ENCODE data around the gene OR7C2. TPM values are rescaled to one million over a fixed set of nuclear protein-coding genes. Genes with fewer than 3 reads are reported as not detected.
"Not testable (repeated sequence)": the region's sequence is repeated elsewhere in the genome, so short reads cannot be mapped to it uniquely, and the experiment has no call there.

Gene OR7C2
- total RNA-seq, 1 experiment from 2014 or later, result not detected

DNA sequence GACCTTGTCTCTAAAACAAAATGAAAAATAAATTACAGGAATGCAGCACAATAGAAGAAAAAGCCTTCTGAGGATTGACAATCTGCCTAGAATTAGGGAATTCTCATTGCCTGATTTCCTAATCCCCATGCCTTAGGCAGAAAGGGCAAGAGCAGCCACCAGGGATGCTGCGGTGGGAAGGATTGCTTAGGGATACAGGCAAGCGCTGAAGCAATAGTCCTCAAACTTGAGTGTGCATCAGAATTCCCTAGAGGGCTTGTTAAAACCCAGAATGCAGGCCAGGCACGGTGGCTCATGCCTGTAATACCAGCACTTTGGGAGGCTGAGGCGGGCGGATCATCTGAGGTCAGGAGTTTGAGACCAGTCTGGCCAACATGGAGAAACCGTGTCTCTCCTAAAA, 1.0 kb upstream of the OR7C2 start:
- H3K9me3 ChIP-seq (ENCODE audit: low read depth, low read length, poor library complexity, severe bottlenecking), result no peaks in the 10 kb centered on the region
- TF ChIP-seq, protein P1, sequence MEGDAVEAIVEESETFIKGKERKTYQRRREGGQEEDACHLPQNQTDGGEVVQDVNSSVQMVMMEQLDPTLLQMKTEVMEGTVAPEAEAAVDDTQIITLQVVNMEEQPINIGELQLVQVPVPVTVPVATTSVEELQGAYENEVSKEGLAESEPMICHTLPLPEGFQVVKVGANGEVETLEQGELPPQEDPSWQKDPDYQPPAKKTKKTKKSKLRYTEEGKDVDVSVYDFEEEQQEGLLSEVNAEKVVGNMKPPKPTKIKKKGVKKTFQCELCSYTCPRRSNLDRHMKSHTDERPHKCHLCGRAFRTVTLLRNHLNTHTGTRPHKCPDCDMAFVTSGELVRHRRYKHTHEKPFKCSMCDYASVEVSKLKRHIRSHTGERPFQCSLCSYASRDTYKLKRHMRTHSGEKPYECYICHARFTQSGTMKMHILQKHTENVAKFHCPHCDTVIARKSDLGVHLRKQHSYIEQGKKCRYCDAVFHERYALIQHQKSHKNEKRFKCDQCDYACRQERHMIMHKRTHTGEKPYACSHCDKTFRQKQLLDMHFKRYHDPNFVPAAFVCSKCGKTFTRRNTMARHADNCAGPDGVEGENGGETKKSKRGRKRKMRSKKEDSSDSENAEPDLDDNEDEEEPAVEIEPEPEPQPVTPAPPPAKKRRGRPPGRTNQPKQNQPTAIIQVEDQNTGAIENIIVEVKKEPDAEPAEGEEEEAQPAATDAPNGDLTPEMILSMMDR (conservative IDR thresholded peaks at IDR 0.05; ENCODE audit: low read depth, low read length), result no peak
- no peak for TF ChIP-seq EZH2 (IDR thresholded peaks at IDR 0.05; ENCODE audit: borderline replicate concordance, low read depth, low read length, poor library complexity, severe bottlenecking)
- H3K36me3 ChIP-seq (ENCODE audit: insufficient read depth, low read length, poor library complexity, severe bottlenecking), result no peaks in the 10 kb centered on the region
- DNase-seq (ENCODE audit: low spot score), result no peak
- peaks cover 21% of the 10 kb centered on the region for H3K27me3 ChIP-seq (replicated peaks; ENCODE audit: insufficient read depth, low read depth, low read length, poor library complexity)
- no TSS peak for BruUV-seq (replicated peaks)
- H3K4me3 ChIP-seq (ENCODE audit: low read depth, low read length, poor library complexity, severe bottlenecking), result no peak overlapping the region
- H3K4me1 ChIP-seq (ENCODE audit: insufficient read depth, low read length, poor library complexity, severe bottlenecking), result no peaks in the 10 kb centered on the region
- ChIA-PET POLR2A (ENCODE audit: low non-redundant PET) (no interaction called here), CTCF (no interaction called here)
- intact Hi-C loops (cut with micrococcal nuclease; ENCODE audit: unreplicated experiment), result no loop called here
- no peak overlapping the region for H3K27ac ChIP-seq (ENCODE audit: low read depth, low read length, poor library complexity, severe bottlenecking)

DNA sequence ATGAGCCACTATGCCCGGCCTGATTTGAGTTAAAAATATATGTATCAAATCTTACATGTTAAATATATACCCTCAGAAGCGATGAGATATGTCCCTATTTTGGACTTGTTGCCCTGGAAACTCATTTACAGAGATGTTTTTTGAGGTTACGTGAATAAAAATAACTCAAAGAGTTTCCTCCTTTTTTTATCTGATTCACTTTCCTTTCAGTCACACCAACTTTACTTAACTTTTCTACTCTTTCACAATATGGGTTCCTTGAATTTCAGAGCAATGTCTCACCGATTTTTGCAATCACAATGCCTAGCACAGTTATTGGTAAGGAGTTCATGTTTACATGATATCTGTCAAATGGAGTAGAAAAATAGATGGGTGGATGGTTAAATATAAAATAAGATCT, 2.3 kb downstream of the OR7C2 start:
- no peaks in the 10 kb centered on the region for H3K4me1 ChIP-seq (ENCODE audit: insufficient read depth, low read length, poor library complexity, severe bottlenecking)
- H3K27me3 ChIP-seq (replicated peaks; ENCODE audit: insufficient read depth, low read depth, low read length, poor library complexity), result peaks cover 19% of the 10 kb centered on the region
- no peaks in the 10 kb centered on the region for H3K9me3 ChIP-seq (ENCODE audit: low read depth, low read length, poor library complexity, severe bottlenecking)
- H3K4me3 ChIP-seq (ENCODE audit: low read depth, low read length, poor library complexity, severe bottlenecking), result no peak overlapping the region
- ChIA-PET CTCF (no interaction called here), POLR2A (ENCODE audit: low non-redundant PET) (no interaction called here)
- intact Hi-C loops (cut with micrococcal nuclease; ENCODE audit: unreplicated experiment), result no loop called here
- BruUV-seq (replicated peaks), result no TSS peak
- H3K27ac ChIP-seq (ENCODE audit: low read depth, low read length, poor library complexity, severe bottlenecking), result no peak overlapping the region
- no peak for DNase-seq (ENCODE audit: low spot score)
- TF ChIP-seq EZH2 (IDR thresholded peaks at IDR 0.05; ENCODE audit: borderline replicate concordance, low read depth, low read length, poor library complexity, severe bottlenecking), result no peak
- TF ChIP-seq, protein P1 (conservative IDR thresholded peaks at IDR 0.05; ENCODE audit: low read depth, low read length), result no peak
- no peaks in the 10 kb centered on the region for H3K36me3 ChIP-seq (ENCODE audit: insufficient read depth, low read length, poor library complexity, severe bottlenecking)

DNA sequence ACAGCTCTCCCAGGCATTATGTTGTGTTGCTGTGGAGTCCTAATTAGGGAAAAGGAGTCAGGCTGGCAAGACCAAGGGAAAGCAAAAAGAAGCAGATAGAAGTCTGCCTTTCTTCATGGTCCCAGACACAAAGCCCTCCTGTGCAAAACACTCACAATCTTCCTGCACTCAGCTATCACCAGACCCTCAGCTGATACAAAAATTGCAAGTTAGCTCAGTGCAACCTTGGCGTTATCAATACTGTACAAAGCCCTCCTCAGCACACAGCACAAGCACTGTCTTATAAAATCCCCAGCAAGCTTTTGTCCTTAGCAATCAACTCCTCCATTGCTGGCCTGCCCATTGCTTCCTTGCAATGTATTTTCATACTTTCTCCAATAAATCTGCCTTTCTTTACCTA, 3.2 kb downstream of the OR7C2 start:
- TF ChIP-seq EZH2 (IDR thresholded peaks at IDR 0.05; ENCODE audit: borderline replicate concordance, low read depth, low read length, poor library complexity, severe bottlenecking), result no peak
- TF ChIP-seq, protein P1 (conservative IDR thresholded peaks at IDR 0.05; ENCODE audit: low read depth, low read length), result no peak
- ChIA-PET CTCF (no interaction called here), POLR2A (ENCODE audit: low non-redundant PET) (no interaction called here)
- intact Hi-C loops (cut with micrococcal nuclease; ENCODE audit: unreplicated experiment), result no loop called here
- Histone ChIP-seq H3K36me3 (ENCODE audit: insufficient read depth, low read length, poor library complexity, severe bottlenecking) (no peaks in the 10 kb centered on the region), H3K4me1 (ENCODE audit: insufficient read depth, low read length, poor library complexity, severe bottlenecking) (no peaks in the 10 kb centered on the region), H3K9me3 (ENCODE audit: low read depth, low read length, poor library complexity, severe bottlenecking) (no peaks in the 10 kb centered on the region), H3K27ac (ENCODE audit: low read depth, low read length, poor library complexity, severe bottlenecking) (no peak overlapping the region), H3K4me3 (ENCODE audit: low read depth, low read length, poor library complexity, severe bottlenecking) (no peak overlapping the region), H3K27me3 (replicated peaks; ENCODE audit: insufficient read depth, low read depth, low read length, poor library complexity) (peaks cover 15% of the 10 kb centered on the region)
- DNase-seq (ENCODE audit: low spot score), result no peak
- BruUV-seq (replicated peaks), result no TSS peak

DNA sequence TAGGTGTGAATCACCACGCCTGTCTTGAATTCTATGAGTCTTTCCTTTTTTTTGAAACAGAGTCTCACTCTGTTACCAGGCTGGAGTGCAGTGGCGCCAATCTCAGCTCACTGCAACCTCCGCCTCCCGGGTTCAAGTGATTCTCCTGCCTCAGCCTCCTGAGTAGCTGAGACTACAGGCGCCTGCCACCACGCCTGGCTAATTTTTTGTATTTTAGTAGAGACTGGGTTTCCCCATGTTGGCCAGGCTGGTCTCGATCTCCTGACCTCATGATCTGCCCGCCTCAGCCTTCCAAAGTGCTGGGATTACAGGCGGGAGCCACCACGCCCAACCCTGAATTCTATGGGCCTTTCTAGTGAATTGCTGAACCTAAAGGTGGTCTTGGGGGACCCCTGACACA, 8.1 kb downstream of the OR7C2 start:
- intact Hi-C loops (cut with micrococcal nuclease; ENCODE audit: unreplicated experiment); H3K4me3 ChIP-seq (ENCODE audit: low read depth, low read length, poor library complexity, severe bottlenecking); H3K4me1 ChIP-seq (ENCODE audit: insufficient read depth, low read length, poor library complexity, severe bottlenecking); DNase-seq (ENCODE audit: low spot score); CTCF ChIA-PET; H3K27me3 ChIP-seq (replicated peaks; ENCODE audit: insufficient read depth, low read depth, low read length, poor library complexity); H3K36me3 ChIP-seq (ENCODE audit: insufficient read depth, low read length, poor library complexity, severe bottlenecking); POLR2A ChIA-PET (ENCODE audit: low non-redundant PET); H3K9me3 ChIP-seq (ENCODE audit: low read depth, low read length, poor library complexity, severe bottlenecking); BruUV-seq (replicated peaks); H3K27ac ChIP-seq (ENCODE audit: low read depth, low read length, poor library complexity, severe bottlenecking): not testable (repeated sequence)
